GM18873 (cell line): ENCODE data around the gene ODF4.

Experiments
- ATAC-seq: cut with Tn5 transposase; IDR thresholded peaks from one replicate; pipeline ENCODE4 v1.9.1; 2021; ENCODE audit warnings: mild to moderate bottlenecking, moderate library complexity, moderate number of reproducible peaks; ENCODE audit not compliant: unreplicated experiment, low FRiP score

Gene ODF4, protein sequence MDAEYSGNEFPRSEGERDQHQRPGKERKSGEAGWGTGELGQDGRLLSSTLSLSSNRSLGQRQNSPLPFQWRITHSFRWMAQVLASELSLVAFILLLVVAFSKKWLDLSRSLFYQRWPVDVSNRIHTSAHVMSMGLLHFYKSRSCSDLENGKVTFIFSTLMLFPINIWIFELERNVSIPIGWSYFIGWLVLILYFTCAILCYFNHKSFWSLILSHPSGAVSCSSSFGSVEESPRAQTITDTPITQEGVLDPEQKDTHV

DNA sequence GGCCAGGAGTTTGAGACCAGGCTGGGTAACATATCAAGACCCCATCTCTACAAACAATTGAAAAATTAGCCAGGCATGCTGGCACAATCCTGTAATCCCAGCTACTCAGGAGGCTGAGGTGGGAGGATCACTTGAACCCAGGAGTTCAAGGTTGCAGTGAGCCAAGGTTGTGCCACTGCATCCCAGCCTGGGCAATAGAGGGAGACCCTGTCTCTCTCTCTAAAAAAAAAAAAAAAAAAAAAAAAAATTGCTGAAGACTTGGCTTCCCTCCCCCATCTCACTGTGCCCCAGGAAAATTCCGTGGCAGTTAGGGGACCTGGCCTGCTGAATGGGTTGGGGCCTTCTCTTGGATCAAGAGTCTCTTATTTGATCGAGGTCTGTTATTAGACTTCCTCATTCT is at the start of gene ODF4:
TSS of gene ODF4 (plus strand) at position 301 of the 400 bp plus-strand sequence. CDS start 212 bp downstream, outside the sequence.
- no peak for ATAC-seq

DNA sequence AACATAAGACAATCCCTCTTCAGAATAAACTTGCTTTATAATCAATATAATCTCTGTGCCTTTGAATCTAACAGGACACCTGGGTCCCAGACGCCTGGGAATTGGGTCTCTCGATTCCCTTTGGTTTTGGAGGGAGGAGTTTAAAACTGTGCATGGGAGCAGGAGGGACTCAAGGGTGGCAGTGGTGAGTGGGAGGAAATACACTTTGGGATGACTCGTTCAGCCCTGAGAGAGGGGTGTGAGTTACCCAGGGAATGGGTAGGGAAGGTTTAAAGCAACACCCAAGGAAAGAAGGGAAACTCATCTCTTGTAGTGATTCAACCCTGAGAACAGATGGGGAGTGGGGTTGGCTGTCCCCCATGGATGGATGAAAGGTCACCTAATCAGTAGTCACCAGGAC is 49.6 kb upstream of the ODF4 start:
- no peak for ATAC-seq

DNA sequence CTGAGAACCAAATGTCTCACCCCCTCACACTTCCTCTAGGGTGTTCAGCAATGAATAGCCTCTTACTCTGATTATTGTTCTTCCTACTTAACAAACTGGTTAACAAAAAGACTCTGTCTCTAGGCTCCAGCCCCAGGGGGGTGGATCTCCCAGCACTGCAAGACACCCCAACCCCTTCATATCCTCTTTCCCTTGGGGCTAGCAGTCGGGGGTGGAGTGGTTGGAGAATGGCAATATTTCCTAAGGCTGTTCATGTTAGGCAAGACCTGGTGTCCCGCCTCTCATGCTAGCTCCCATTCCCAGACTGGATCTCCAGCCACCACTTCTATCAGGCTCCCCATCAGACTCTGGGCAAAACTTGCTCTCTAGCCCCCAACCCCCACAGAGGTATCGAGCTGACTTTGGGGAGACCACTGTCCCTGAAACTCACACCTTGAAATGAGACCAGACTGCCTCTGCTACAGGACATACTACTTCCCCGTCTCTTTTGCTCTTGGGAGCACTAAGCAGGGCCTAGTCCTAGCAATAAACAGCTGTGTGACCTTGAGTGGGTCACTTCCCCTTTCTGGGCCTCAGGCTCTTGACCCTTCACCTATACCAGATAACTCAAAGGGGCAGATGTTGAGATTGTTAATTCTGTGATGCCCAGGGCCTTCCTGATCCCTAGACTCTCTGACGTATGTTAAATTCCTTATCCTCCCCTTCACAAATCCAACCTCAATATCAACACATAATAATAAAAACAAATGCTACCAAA is 46.8 kb upstream of the ODF4 start:
- ATAC-seq, result no peak

DNA sequence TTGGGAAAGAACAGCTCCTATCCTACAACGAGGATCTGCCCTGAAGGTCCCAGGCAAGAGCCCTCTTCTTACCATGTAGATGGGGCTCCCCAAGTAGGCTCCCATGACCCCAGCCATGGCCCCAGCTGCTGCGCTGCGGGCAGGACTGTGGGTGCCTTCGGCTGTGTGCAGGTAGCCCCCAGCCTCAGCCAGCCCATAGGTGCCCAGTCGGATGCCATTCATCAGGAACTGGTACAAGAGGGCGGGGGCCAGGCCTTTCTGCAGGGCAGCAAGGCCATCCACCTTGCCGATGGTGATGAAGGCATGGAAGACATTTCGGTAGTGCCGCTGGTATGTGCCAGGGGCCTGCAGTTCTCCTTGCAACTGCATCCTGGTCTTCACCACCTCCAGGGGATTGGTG is 45.3 kb upstream of the ODF4 start:
- no peak for ATAC-seq

DNA sequence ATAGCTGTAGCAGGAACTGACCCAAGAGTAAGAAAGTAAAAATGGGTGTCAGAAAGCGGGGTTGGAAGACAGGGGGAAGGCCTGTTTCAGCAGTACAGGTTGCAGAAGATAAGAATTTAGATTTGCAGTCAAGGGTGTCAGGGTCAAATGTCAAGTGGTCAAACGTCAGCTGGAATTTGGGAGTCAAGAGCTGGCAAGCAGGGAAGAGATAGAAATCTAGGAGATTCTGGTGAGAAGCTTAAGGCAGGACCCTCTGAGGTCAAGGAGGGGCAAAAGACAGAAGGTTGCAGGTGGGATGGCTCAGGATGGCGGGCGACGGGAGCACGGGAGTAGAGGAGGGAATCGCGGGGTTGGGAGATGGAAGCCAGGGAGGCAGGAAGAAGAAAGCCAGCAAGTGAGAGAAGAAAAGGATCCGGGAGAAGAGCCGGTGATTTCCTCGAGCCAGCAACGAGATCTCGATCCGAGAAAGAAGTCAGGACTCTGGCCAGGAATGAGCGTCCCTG is 44.8 kb upstream of the ODF4 start:
- no peak for ATAC-seq

DNA sequence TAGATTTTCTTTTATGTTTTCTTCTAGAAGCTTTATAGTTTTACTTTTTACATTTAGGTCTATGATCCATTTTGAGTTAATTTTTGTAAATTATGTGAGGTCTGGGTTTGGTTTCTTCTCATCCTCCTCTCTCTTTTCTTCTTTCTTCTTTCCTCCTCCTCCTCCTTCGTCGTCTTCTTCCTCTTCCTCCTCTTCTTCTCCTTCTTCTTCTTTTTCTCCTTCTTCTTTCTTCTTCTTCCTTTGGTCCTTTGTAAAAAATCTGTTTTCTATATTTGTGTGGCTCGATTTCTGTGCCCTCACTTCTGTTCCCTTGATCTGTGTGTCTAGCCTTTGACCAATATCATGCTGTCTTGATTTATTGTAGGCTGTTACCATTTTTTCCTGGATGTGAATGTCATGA is 39.4 kb upstream of the ODF4 start:
- no peak for ATAC-seq

DNA sequence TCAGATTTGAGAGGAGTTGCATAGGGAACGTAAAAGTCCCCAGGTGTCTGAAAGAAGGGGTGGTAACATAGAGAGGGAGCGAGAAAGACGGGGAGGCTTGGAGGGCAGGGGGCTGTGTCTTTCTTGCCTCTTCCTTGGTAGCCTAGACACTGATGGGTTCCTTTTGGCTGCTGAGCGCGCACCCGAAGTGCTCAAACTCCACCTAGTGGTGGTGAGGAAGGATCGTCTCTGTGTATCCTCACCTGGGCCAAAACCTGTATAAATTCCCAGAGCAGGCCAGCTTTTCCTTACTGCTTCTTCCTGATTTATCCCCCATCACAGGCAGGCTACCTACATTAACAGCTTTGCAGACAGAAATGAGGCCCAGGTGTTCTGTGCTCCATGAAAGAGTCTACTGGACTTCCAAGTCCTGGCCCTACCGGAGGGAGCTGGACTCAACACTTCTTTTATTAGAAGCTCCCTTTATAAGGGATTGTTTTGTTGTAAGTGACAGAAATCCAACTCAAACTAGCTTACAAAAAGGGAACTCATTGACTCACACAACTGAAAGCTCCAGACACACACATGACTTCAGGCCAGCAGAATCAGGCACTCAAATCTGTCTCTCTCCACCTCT is 38.9 kb upstream of the ODF4 start:
- ATAC-seq, result no peak

DNA sequence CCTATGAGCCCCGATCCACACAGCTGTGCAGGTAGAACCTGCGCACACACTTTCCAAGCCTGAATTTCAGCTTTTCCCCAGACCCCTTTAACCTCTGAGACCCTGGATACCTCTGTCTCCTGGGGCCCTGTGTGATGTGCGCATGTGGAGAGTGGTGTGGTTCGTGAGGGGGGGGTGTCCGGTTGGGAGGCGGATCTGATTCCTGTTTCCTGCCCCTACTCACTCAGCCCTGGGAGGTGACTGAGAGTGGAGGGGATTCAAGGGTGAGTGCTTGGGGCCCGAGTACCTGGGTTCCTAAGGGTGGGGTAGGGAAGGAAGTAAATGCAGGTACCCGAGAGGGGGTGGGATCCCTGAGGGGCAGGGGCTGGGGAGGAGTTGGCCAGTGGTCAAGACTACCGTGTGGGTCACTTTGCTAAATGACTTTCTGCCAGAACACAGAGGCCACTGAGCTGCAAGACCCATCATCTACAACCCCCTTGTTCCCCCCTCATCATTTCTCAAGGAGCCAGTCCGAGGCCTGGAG is 29.0 kb upstream of the ODF4 start:
- no peak for ATAC-seq

DNA sequence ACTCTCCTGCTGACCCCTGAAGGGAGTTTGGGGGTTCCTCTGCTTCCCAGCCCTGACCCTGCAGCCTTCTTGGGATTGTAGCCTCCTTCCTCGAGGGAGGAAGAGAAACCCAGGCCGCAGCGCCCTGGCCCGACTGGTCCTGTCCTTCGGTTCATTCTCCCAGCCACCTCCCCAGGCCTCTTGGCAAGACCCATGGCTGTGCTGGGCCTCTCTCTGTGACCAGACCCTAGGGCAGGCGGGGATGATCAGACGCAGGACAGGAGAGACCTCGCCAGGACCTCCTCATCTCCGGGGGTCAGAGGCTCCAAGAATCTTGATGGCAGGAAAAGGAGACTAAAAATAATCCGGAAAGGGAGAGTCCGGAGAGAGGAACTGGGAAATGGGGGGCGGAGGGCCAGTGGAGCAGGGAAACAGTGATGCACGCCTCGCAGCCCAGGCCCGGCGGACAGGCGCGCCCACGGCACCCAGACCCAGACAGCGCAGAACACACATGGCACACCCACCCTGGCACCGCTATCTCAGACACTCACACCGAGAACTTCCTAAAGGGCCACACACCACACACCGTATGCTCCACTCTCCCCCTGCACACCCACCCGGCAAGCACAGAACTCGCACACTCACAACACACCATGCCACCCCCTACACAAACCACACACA is 28.4 kb upstream of the ODF4 start:
- no peak for ATAC-seq

DNA sequence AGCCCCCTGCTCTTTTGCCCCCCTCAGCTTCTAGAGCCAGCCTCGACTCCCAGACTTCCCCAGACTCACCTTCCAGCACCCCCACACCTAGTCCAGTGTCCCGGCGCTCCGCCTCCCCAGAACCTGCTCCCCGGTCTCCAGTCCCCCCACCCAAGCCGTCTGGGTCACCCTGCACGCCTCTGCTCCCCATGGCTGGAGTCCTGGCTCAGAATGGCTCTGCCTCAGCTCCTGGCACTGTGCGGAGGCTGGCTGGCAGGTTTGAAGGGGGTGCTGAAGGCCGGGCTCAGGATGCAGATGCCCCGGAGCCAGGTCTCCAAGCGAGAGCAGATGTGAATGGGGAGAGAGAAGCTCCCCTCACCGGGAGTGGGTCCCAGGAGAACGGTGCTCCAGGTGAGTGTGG is 27.4 kb upstream of the ODF4 start:
- no peak for ATAC-seq

DNA sequence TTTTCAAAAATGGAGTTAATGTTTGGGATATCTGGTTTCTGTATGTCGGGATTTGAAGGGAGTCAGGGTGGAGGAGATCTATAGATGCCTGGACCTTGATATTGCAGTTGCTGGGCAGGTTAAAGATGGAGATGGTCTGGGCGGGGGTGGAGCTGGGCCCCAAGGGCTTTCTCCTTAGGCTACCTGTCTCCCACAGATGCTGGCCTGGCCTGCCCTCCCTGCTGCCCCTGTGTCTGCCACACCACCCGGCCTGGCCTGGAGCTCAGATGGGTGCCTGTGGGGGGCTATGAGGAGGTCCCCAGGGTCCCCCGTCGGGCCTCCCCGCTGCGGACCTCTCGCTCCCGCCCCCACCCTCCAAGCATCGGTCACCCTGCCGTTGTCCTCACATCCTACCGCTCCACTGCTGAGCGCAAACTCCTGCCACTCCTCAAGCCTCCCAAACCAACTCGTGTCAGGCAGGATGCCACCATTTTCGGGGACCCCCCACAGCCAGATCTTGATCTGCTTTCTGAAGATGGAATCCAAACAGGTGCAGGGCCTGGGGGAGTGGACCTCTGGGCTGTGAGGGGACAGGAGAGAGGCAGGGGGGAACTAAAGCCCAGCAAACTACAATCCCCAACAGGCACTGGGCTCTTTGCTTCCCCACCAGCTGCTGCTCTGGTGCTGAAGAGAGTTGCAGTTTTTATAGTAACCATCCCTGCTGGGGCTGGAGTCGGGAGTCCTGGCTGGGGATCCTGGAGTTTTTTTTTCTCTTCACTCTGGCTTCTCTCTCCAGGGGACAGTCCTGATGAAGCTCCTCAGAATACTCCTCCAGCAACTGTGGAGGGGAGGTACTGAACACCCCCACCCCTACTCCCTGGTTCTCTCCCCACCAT is 26.7 kb upstream of the ODF4 start:
- ATAC-seq, result no peak

DNA sequence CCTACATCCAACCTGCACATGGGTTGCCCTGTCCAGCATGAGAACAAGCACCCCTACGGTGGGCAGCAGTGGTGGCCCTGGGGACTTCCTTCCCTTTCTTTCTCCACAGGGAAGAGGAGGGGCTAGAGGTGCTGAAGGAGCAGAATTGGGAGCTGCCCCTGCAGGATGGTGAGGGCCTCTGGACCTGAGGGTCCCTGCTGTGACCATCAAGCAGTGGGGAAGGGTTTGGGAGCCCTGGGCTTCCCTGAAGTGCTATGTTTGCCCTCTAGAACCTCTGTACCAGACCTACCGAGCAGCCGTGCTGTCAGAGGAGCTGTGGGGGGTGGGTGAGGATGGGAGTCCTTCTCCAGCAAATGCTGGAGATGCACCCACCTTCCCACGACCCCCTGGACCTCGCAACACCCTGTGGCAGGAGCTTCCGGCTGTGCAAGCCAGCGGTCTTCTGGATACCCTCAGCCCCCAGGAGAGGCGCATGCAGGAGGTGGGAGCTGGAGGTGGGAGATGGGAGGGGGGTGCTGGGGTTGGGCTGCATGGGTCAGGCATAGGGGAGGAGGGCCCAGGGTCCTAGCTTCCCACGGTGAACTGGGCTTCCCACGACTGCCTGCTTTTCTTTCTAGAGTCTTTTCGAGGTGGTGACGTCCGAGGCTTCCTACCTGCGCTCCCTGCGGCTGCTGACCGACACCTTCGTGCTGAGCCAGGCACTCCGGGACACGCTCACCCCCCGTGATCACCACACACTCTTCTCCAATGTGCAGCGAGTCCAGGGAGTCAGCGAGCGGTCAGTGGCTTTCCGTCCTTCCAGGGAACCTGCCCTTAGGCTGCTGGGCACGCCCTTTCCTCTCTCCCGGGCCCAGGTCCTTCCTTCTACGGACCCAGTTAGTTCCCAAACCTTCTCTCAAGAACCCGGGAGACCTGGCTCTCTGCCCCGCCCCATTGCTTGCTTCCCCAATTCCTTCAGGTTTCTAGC is 24.6 kb upstream of the ODF4 start:
- no peak for ATAC-seq

DNA sequence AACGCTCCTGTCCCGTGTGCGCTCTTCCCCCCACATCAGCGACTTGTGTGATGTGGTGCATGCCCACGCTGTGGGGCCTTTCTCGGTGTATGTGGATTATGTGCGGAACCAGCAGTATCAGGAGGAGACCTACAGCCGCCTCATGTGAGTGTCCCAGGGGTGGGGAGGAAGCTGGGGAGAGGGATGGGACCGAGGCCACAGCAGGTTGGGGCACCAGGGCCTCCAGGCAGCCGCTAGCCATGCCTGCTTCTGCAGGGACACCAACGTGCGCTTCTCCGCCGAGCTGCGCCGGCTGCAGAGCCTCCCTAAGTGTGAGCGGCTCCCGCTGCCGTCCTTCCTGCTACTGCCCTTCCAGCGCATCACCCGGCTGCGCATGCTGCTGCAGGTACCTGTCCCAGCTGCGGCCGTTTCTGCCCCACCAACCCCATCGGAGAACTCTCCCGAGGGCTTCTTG is 23.8 kb upstream of the ODF4 start:
- ATAC-seq, result no peak

DNA sequence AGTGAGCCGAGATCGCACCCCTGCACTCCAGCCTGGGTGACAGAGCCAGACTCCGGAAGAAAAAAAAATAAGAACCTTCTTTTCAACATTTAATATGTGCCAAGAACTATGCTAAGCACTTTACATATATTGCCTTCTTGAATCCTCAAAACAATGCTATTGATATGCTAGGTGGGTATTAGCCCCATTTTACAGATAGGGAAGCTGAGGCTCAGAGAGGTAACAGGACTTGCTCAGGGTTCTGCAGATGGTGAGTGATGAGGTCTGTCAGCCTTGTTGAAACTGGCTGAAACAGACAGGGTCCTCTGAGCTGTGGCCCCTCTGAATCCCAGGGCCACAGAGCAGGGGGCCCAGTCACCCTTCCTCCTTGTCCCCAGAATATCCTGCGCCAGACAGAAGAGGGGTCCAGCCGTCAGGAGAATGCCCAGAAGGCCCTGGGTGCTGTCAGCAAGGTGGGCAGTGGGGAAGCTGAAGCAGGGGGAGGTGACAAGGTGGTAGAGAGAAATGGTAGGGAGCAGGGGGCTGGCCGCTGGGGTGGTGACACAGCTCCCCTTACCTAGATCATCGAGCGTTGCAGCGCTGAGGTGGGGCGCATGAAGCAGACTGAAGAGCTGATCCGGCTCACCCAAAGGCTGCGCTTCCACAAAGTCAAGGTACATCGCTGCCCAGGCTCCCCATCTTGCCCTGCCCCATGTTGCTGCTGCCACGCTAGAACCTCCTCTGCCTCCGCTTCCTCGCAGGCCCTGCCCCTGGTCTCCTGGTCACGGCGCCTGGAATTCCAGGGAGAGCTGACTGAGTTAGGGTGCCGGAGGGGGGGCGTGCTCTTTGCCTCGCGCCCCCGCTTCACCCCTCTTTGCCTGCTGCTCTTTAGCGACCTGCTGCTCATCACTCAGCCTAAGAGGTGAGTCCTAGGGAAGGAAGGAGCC is 21.4 kb upstream of the ODF4 start:
- ATAC-seq, result no peak

DNA sequence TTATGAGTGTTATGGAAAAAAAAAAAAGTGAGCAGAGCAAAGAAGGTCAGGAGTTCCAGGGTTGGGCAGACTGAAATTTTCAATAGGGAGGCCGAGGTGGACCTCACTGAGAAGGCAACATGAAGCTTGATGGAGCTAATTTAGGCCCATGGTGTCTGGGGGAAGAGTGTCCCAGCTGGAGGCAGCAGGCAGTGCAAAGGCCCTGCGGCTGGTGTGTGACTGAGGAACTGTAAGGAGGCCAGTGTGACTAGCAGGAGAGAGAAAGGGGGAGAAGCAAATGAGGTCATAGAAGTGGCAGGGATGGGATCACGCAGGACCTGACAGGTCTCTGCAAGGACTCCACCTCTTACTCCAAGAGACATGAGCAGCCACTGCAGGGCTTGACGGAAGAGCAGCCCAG is 19.4 kb upstream of the ODF4 start:
- ATAC-seq, result no peak

DNA sequence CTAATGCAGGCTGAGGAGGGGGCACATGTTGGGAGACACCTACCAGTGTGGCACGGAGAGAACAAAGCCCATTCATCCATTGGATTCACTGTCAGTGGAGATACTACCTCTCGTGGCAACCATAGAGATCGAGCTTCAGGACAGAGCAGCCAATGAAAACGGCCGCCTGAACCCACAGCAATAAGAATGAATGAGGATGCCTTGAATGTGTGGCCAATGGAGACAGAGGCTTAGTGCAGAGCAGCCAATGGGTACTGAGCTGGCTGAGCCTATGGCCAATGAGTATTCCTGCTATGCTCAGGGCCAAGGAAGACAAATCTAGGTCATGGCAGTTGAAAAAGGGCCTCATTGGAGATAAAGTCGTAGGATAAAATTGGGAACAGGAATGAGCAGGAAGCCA is 18.6 kb upstream of the ODF4 start:
- ATAC-seq, result no peak

DNA sequence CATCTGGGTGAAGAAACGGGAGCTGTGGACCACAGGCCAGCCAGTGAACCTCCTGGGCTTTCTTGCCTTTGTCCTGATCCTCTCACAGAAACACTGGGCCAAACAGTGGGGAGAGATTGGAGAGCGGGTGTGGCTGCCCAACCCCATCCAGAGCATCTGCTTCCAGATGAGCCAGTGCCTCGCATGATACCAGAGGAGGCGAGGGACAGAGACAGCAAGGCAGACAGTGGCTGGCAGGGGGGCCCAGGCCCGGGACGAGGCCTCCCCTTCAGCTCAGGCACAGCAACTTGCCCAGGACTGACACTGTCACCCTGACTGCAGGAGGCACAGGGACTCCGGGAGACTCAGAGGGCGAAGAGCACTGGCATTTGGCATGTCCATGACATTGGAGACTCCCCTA is 17.6 kb upstream of the ODF4 start:
- no peak for ATAC-seq

DNA sequence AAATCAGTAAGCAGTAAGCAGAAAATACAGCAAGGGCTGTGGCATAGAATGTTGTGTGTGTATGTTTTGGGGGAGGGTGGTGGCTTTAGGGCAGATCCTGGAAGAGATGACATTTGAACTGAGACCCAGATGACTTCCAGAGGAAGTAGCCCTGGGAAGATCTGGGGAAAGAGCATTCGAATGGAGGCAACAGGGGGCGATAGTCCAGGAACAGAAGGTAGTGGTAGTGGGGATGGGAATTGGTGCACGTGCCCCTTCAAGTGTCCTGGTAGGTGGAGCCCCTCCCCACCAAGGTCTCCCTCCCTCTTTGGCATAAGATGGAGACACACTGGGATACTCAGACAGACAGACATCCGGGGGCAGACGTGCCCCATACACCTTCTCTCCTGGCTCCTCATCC is 15.5 kb upstream of the ODF4 start:
- ATAC-seq, result no peak
